B cell (primary cell): ENCODE results near the gene SPDYC.

Experiments used
- EZH2 ChIP-seq: IDR thresholded peaks from 2 replicates; pipeline ENCODE4 v1.6.1; 2012; ENCODE audit warnings: borderline replicate concordance, low read depth, mild to moderate bottlenecking, moderate library complexity, low read length; ENCODE audit not compliant: insufficient read depth, poor library complexity, severe bottlenecking
- TF ChIP-seq, protein P1 (sequence below): fragments of 200-600 bp; IDR thresholded peaks from one replicate; pipeline ENCODE4 v1.8.0; 2022; ENCODE audit warnings: antibody characterized with exemption, mild to moderate bottlenecking

DNA sequence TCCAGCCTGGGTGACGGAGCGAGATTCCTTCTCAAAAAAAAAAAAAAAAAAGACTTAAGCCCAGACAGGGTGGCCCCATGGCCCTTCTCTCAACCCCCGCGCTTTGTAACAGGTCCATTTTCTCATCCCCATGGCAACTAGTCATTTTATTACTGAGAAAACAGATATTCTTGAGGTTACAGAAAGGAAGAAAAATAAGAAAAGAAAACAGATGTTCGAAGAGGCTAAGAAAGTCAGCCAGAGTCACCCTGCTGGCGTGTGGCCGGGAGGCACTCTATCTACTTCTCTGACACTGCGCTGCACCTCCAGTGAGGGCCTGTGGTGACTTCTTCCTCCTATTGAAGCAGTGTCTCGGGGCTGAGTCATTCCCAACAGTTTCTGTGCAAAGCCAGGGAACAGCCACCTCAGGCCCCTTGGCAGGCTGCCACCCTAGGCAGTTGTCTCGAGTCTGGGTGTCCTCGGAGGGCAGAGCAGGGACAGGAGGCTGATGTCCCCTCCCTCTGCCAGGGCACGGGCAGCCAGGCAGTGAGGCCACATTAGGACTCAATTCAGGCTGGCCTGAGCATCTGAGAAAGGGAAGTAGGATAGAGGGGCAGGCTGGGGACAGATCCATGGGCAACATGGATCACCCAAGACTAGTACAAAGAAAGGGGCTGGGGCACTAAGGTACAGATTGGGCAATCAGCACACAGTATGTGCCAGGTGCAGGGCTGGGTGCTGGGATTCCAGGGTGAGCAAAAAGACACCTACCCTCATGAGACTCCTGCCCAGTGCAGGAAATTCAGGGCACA lies 19.3 kb upstream of the SPDYC start:
- TF ChIP-seq, protein P1, sequence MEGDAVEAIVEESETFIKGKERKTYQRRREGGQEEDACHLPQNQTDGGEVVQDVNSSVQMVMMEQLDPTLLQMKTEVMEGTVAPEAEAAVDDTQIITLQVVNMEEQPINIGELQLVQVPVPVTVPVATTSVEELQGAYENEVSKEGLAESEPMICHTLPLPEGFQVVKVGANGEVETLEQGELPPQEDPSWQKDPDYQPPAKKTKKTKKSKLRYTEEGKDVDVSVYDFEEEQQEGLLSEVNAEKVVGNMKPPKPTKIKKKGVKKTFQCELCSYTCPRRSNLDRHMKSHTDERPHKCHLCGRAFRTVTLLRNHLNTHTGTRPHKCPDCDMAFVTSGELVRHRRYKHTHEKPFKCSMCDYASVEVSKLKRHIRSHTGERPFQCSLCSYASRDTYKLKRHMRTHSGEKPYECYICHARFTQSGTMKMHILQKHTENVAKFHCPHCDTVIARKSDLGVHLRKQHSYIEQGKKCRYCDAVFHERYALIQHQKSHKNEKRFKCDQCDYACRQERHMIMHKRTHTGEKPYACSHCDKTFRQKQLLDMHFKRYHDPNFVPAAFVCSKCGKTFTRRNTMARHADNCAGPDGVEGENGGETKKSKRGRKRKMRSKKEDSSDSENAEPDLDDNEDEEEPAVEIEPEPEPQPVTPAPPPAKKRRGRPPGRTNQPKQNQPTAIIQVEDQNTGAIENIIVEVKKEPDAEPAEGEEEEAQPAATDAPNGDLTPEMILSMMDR: no peak
- no peak for TF ChIP-seq EZH2
